ENCODE data around the gene GFOD1.

The GFOD1 gene

GRCh38 chr6:13500915-13501314, 13.5 kb upstream of the GFOD1 start:
- no peak for TF ChIP-seq CTCF (IDR thresholded peaks at IDR 0.05; ENCODE audit: borderline replicate concordance, control extremely low read depth, extremely low read depth, insufficient read depth, missing control alignments)
- in situ Hi-C loops (cut with MboI; ENCODE audit: low sequenced_read_pairs, unreplicated experiment) = no loop called here
- DNase-seq (ENCODE audit: low spot score) = no peak

GRCh38 chr6:13500264-13500663, 12.9 kb upstream of the GFOD1 start:
- in situ Hi-C loops (cut with MboI; ENCODE audit: low sequenced_read_pairs, unreplicated experiment) = no loop called here

GRCh38 chr6:13496513-13497190, 9.3 kb upstream of the GFOD1 start:
- no peak for DNase-seq (ENCODE audit: low spot score)
- TF ChIP-seq CTCF (IDR thresholded peaks at IDR 0.05; ENCODE audit: borderline replicate concordance, control extremely low read depth, extremely low read depth, insufficient read depth, missing control alignments) = no peak
- in situ Hi-C loops (cut with MboI; ENCODE audit: low sequenced_read_pairs, unreplicated experiment) = no loop called here

More at GRCh38 chr6:13500264-13500663, 12.9 kb upstream of the GFOD1 start:
- no peak for TF ChIP-seq CTCF (IDR thresholded peaks at IDR 0.05; ENCODE audit: borderline replicate concordance, control extremely low read depth, extremely low read depth, insufficient read depth, missing control alignments)
- DNase-seq (ENCODE audit: low spot score) = no peak

- TF ChIP-seq CTCF (IDR thresholded peaks at IDR 0.05; ENCODE audit: borderline replicate concordance, control extremely low read depth, extremely low read depth, insufficient read depth, missing control alignments) = no peak
- no peak for DNase-seq (ENCODE audit: low spot score)
- in situ Hi-C loops (cut with MboI; ENCODE audit: low sequenced_read_pairs, unreplicated experiment) = no loop called here
These were observed 8.4 kb upstream of the GFOD1 start for GRCh38 chr6:13495818-13496217.

GRCh38 chr6:13495112-13495776, 7.8 kb upstream of the GFOD1 start:
- in situ Hi-C loops (cut with MboI; ENCODE audit: low sequenced_read_pairs, unreplicated experiment) = no loop called here

GRCh38 chr6:13494137-13494536, 6.7 kb upstream of the GFOD1 start:
- DNase-seq (ENCODE audit: low spot score) = no peak
- TF ChIP-seq CTCF (IDR thresholded peaks at IDR 0.05; ENCODE audit: borderline replicate concordance, control extremely low read depth, extremely low read depth, insufficient read depth, missing control alignments) = no peak
- in situ Hi-C loops (cut with MboI; ENCODE audit: low sequenced_read_pairs, unreplicated experiment) = no loop called here

More at GRCh38 chr6:13495112-13495776, 7.8 kb upstream of the GFOD1 start:
- no peak for TF ChIP-seq CTCF (IDR thresholded peaks at IDR 0.05; ENCODE audit: borderline replicate concordance, control extremely low read depth, extremely low read depth, insufficient read depth, missing control alignments)
- DNase-seq (ENCODE audit: low spot score) = no peak
